WTC11 (cell line): ENCODE measurements around the gene KCNAB3. TPM values are rescaled to one million over a fixed set of nuclear protein-coding genes. Genes with fewer than 3 reads are reported as not detected.

Experiments used
- ATAC-seq: fragments of 200-7000 bp; cut with Tn5 transposase; 2 replicates; pipeline ENCODE4 v1.10.0; 2021; ENCODE audit warnings: mild to moderate bottlenecking, moderate library complexity
- CTCF ChIA-PET: fragments of 300-600 bp; sonication (Branson Sonifier 250); formaldehyde crosslinking; loops from one replicate; lab custom pipeline; 2021; ENCODE audit warnings: antibody characterized with exemption; lab: Charles Lee
- POLR2A ChIA-PET: fragments of 350-600 bp; sonication (Branson Sonifier 250); formaldehyde crosslinking; loops from one replicate; lab custom pipeline; 2021; ENCODE audit warnings: antibody characterized with exemption; lab: Charles Lee
- DNase-seq: peaks from one replicate; pipeline ENCODE4 v3.0.0; 2021; ENCODE audit warnings: low spot score
- H3K27ac Mint-ChIP-seq: 2 replicates; pipeline ENCODE4 v1.8.0; 2021; ENCODE audit warnings: mixed read lengths
- H3K27me3 Mint-ChIP-seq: 2 replicates; pipeline ENCODE4 v1.8.0; 2021; ENCODE audit warnings: low read depth, mild to moderate bottlenecking, moderate library complexity, mixed read lengths
- H3K36me3 Mint-ChIP-seq: 2 replicates; pipeline ENCODE4 v1.8.0; 2021; ENCODE audit warnings: mixed read lengths
- H3K4me1 Mint-ChIP-seq: 2 replicates; pipeline ENCODE4 v1.8.0; 2022; ENCODE audit warnings: mixed read lengths
- H3K4me3 Mint-ChIP-seq: 2 replicates; pipeline ENCODE4 v1.8.0; 2021; ENCODE audit warnings: mild to moderate bottlenecking, moderate library complexity, mixed read lengths
- H3K9me3 Mint-ChIP-seq: 2 replicates; pipeline ENCODE4 v1.8.0; 2021; ENCODE audit warnings: mixed read lengths
- ARID4B ChIP-seq: sonication (generic); formaldehyde crosslinking; IDR thresholded peaks from 2 replicates; pipeline ENCODE4 v1.8.0; 2023; ENCODE audit warnings: missing genetic modification reagents, mild to moderate bottlenecking, borderline replicate concordance
- CBFB ChIP-seq: sonication (generic); formaldehyde crosslinking; IDR thresholded peaks from 2 replicates; pipeline ENCODE4 v1.8.1; 2022; ENCODE audit warnings: mild to moderate bottlenecking, low read depth, missing genetic modification reagents
- FOXJ3 ChIP-seq: sonication (generic); formaldehyde crosslinking; IDR thresholded peaks from 2 replicates; pipeline ENCODE4 v1.9.0; 2021; ENCODE audit warnings: missing genetic modification reagents, mild to moderate bottlenecking, borderline replicate concordance
- FOXK1 ChIP-seq: sonication (generic); formaldehyde crosslinking; IDR thresholded peaks from 2 replicates; pipeline ENCODE4 v1.8.0; 2022; ENCODE audit warnings: mild to moderate bottlenecking, moderate library complexity, missing genetic modification reagents
- GRHL2 ChIP-seq: fragments of 250-450 bp; sonication (Bioruptor Pico); IDR thresholded peaks from 2 replicates; pipeline ENCODE4 v1.8.0; 2022; ENCODE audit warnings: mild to moderate bottlenecking, moderate library complexity; ENCODE audit not compliant: insufficient replicate concordance, severe bottlenecking
- KAT7 ChIP-seq: sonication (generic); formaldehyde crosslinking; IDR thresholded peaks from 2 replicates; pipeline ENCODE4 v1.8.1; 2023; ENCODE audit warnings: missing genetic modification reagents, mild to moderate bottlenecking, borderline replicate concordance
- NFE2L1 ChIP-seq: sonication (generic); formaldehyde crosslinking; IDR thresholded peaks from 2 replicates; pipeline ENCODE4 v1.8.1; 2023; ENCODE audit warnings: missing genetic modification reagents
- SOX15 ChIP-seq: fragments of 250-450 bp; sonication (Bioruptor Pico); IDR thresholded peaks from 2 replicates; pipeline ENCODE4 v1.9.0; 2021; ENCODE audit warnings: mild to moderate bottlenecking
- TP53 ChIP-seq: sonication (generic); formaldehyde crosslinking; IDR thresholded peaks from 2 replicates; pipeline ENCODE4 v1.8.1; 2023; ENCODE audit warnings: mild to moderate bottlenecking, missing genetic modification reagents
- ZNF219 ChIP-seq: sonication (generic); formaldehyde crosslinking; IDR thresholded peaks from 2 replicates; pipeline ENCODE4 v1.8.0; 2023; ENCODE audit warnings: missing genetic modification reagents, mild to moderate bottlenecking, borderline replicate concordance
- ZNF232 ChIP-seq: sonication (generic); formaldehyde crosslinking; IDR thresholded peaks from 2 replicates; pipeline ENCODE4 v1.8.0; 2022; ENCODE audit warnings: mild to moderate bottlenecking, missing genetic modification reagents
- ZNF396 ChIP-seq: fragments of 250-450 bp; sonication (Bioruptor Pico); IDR thresholded peaks from 2 replicates; pipeline ENCODE4 v1.8.0; 2021; ENCODE audit warnings: mild to moderate bottlenecking, moderate library complexity, borderline replicate concordance
- ZNF416 ChIP-seq: fragments of 250-450 bp; sonication (Bioruptor Pico); IDR thresholded peaks from 2 replicates; pipeline ENCODE4 v1.9.0; 2021; ENCODE audit warnings: mild to moderate bottlenecking, inconsistent platforms
- total RNA-seq: library from RNA; stranded (reverse); gene quantifications from 3 replicates; pipeline ENCODE4 v1.2.3, GENCODE V29; 2021
- TF ChIP-seq, protein P1 (sequence below): sonication (generic); formaldehyde crosslinking; IDR thresholded peaks from 2 replicates; pipeline ENCODE4 v1.8.1; 2023; ENCODE audit warnings: mild to moderate bottlenecking, missing genetic modification reagents
- TF ChIP-seq, protein P2 (sequence below): sonication (generic); formaldehyde crosslinking; IDR thresholded peaks from 2 replicates; pipeline ENCODE4 v1.8.1; 2023; ENCODE audit warnings: mild to moderate bottlenecking, missing genetic modification reagents, moderate library complexity
- TF ChIP-seq, protein P3 (sequence below): sonication (generic); formaldehyde crosslinking; IDR thresholded peaks from 2 replicates; pipeline ENCODE4 v1.8.1; 2022; ENCODE audit warnings: mild to moderate bottlenecking, moderate library complexity, missing genetic modification reagents
- TF ChIP-seq, protein P4 (sequence below): sonication (generic); formaldehyde crosslinking; IDR thresholded peaks from 2 replicates; pipeline ENCODE4 v1.8.1; 2023; ENCODE audit warnings: mild to moderate bottlenecking, moderate library complexity, missing genetic modification reagents
- TF ChIP-seq, protein P5 (sequence below): fragments of 250-450 bp; sonication (Bioruptor Pico); IDR thresholded peaks from 2 replicates; pipeline ENCODE4 v1.9.0; 2021; ENCODE audit warnings: mild to moderate bottlenecking

The KCNAB3 gene
- total RNA-seq, 1 experiment from 2014 or later: 3.2 TPM

DNA sequence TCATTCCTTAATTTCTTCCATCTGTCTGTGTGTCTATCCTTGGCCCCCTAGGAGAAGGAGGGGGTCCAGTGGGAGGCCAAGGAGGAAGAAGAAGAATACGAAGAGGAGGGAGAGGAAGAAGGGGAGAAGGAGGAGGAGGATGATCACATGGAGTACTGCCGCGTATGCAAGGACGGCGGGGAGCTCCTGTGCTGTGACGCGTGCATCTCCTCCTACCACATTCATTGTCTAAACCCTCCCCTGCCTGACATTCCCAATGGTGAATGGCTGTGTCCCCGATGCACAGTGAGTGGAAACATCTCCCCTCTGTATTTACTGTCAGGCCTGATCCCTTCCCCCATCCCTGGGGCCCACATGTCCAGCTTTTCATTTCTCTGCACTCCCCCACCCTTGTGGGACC is 34.8 kb downstream of the KCNAB3 start:
- TF ChIP-seq ARID4B (CRISPR knock-in tag) (no peak), CBFB (CRISPR knock-in tag) (no peak), FOXJ3 (no peak)
- TF ChIP-seq, protein P1, sequence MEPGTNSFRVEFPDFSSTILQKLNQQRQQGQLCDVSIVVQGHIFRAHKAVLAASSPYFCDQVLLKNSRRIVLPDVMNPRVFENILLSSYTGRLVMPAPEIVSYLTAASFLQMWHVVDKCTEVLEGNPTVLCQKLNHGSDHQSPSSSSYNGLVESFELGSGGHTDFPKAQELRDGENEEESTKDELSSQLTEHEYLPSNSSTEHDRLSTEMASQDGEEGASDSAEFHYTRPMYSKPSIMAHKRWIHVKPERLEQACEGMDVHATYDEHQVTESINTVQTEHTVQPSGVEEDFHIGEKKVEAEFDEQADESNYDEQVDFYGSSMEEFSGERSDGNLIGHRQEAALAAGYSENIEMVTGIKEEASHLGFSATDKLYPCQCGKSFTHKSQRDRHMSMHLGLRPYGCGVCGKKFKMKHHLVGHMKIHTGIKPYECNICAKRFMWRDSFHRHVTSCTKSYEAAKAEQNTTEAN (CRISPR knock-in tag): no peak
- POLR2A ChIA-PET: no interaction called here
- Mint-ChIP-seq H3K27ac (no peak overlapping the region), H3K4me1 (no peaks in the 10 kb centered on the region), H3K36me3 (peaks cover 19% of the 10 kb centered on the region; the same call in 1 of the 2 replicates), H3K9me3 (no peaks in the 10 kb centered on the region), H3K27me3 (no peaks in the 10 kb centered on the region), H3K4me3 (no peak overlapping the region)
- DNase-seq (no peak), ATAC-seq (no peak)
- CTCF ChIA-PET: interaction anchor here (0.5 kb wide), 1 partner anchor 33 kb away, joined by 5 read pairs; no protein-coding TSS in a partner anchor

DNA sequence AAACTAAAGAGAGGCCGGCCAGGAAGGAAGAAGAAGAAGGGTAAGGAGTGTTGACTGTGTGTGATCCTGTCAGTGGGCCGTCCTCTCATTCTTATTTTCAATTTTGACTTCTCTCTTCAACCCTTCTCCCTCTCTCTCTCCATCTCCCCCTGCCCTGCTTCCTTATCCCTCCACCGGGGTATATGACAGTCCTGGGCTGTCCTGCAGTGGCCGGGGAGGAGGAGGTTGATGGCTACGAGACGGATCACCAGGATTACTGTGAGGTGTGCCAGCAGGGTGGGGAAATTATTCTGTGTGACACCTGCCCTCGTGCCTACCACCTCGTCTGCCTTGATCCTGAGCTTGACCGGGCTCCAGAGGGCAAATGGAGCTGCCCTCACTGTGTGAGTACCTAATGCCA is 35.4 kb downstream of the KCNAB3 start:
- no peak for TF ChIP-seq ZNF219 (CRISPR knock-in tag)
- TF ChIP-seq ZNF232 (CRISPR knock-in tag): no peak
- no peak for TF ChIP-seq FOXK1 (CRISPR knock-in tag)
- TF ChIP-seq, protein P2, sequence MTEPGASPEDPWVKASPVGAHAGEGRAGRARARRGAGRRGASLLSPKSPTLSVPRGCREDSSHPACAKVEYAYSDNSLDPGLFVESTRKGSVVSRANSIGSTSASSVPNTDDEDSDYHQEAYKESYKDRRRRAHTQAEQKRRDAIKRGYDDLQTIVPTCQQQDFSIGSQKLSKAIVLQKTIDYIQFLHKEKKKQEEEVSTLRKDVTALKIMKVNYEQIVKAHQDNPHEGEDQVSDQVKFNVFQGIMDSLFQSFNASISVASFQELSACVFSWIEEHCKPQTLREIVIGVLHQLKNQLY (CRISPR knock-in tag): no peak
- TF ChIP-seq KAT7: no peak
- no peak for TF ChIP-seq CBFB (CRISPR knock-in tag)
- TF ChIP-seq GRHL2 (CRISPR knock-in tag): no peak
- TF ChIP-seq TP53 (CRISPR knock-in tag): no peak
- no peak for TF ChIP-seq ZNF416
- TF ChIP-seq, protein P3, sequence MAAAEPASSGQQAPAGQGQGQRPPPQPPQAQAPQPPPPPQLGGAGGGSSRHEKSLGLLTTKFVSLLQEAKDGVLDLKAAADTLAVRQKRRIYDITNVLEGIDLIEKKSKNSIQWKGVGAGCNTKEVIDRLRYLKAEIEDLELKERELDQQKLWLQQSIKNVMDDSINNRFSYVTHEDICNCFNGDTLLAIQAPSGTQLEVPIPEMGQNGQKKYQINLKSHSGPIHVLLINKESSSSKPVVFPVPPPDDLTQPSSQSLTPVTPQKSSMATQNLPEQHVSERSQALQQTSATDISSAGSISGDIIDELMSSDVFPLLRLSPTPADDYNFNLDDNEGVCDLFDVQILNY (CRISPR knock-in tag): no peak
- TF ChIP-seq ZNF396 (CRISPR knock-in tag): no peak
- Mint-ChIP-seq H3K4me3 (no peak overlapping the region), H3K4me1 (no peaks in the 10 kb centered on the region), H3K9me3 (no peaks in the 10 kb centered on the region), H3K27ac (no peak overlapping the region), H3K27me3 (no peaks in the 10 kb centered on the region), H3K36me3 (peaks cover 19% of the 10 kb centered on the region; the same call in 1 of the 2 replicates)
- ChIA-PET POLR2A (no interaction called here), CTCF (no interaction called here)
- DNase-seq (no peak), ATAC-seq (no peak)

DNA sequence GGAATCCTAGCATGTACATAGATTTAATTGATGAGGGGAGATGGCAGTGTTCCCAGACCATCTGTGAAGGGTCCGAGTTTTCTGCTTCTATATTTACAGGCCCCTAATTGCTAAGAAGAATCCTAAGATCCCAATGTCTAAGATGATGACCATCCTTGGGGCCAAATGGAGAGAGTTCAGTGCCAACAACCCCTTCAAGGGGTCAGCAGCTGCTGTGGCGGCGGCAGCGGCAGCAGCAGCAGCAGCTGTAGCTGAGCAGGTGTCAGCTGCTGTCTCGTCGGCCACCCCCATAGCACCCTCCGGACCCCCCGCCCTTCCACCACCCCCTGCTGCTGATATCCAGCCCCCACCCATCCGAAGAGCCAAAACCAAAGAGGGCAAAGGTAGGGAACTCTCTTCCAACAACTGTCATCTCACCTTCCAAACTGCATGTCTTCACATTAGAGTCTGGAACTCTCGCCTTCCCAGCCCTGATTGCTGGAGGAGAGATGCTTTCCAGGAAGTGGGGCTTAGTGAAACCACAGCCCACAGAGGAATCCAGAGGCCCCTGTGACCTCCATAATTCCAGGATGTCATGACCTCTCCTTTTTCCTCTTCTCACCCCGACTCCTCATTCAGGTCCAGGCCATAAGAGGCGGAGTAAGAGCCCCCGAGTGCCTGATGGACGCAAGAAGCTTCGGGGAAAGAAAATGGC is 36.3 kb downstream of the KCNAB3 start:
- H3K9me3 Mint-ChIP-seq: no peaks in the 10 kb centered on the region
- POLR2A ChIA-PET: no interaction called here
- no peak overlapping the region for H3K27ac Mint-ChIP-seq
- H3K4me3 Mint-ChIP-seq: no peak overlapping the region
- no peaks in the 10 kb centered on the region for H3K4me1 Mint-ChIP-seq
- no peak for DNase-seq
- peaks cover 19% of the 10 kb centered on the region; the same call in 1 of the 2 replicates for H3K36me3 Mint-ChIP-seq
- no peaks in the 10 kb centered on the region for H3K27me3 Mint-ChIP-seq
- CTCF ChIA-PET: interaction anchor here (0.8 kb wide), 1 partner anchor 95 kb away, joined by 3 read pairs; no protein-coding TSS in a partner anchor
- no peak for ATAC-seq
- TF ChIP-seq, protein P4, sequence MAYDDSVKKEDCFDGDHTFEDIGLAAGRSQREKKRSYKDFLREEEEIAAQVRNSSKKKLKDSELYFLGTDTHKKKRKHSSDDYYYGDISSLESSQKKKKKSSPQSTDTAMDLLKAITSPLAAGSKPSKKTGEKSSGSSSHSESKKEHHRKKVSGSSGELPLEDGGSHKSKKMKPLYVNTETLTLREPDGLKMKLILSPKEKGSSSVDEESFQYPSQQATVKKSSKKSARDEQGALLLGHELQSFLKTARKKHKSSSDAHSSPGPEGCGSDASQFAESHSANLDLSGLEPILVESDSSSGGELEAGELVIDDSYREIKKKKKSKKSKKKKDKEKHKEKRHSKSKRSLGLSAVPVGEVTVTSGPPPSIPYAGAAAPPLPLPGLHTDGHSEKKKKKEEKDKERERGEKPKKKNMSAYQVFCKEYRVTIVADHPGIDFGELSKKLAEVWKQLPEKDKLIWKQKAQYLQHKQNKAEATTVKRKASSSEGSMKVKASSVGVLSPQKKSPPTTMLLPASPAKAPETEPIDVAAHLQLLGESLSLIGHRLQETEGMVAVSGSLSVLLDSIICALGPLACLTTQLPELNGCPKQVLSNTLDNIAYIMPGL: no peak
- TF ChIP-seq, protein P1 (CRISPR knock-in tag): no peak
- TF ChIP-seq, protein P5, sequence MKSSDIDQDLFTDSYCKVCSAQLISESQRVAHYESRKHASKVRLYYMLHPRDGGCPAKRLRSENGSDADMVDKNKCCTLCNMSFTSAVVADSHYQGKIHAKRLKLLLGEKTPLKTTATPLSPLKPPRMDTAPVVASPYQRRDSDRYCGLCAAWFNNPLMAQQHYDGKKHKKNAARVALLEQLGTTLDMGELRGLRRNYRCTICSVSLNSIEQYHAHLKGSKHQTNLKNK: no peak
- TF ChIP-seq NFE2L1 (CRISPR knock-in tag) (no peak), SOX15 (CRISPR knock-in tag) (no peak)
